Neural cell (in vitro differentiated cells): Measurements from ENCODE around the gene B4GALNT4.

Experiments
- CTCF ChIP-seq: fragments of 450-650 bp; IDR thresholded peaks from 2 replicates; pipeline ENCODE4 v1.5.1; 2014; ENCODE audit warnings: antibody characterized with exemption, mild to moderate bottlenecking, moderate library complexity; ENCODE audit not compliant: poor library complexity, severe bottlenecking
- POLR2AphosphoS5 ChIP-seq: IDR thresholded peaks from 2 replicates; pipeline ENCODE4 v1.6.1; 2012

DNA sequence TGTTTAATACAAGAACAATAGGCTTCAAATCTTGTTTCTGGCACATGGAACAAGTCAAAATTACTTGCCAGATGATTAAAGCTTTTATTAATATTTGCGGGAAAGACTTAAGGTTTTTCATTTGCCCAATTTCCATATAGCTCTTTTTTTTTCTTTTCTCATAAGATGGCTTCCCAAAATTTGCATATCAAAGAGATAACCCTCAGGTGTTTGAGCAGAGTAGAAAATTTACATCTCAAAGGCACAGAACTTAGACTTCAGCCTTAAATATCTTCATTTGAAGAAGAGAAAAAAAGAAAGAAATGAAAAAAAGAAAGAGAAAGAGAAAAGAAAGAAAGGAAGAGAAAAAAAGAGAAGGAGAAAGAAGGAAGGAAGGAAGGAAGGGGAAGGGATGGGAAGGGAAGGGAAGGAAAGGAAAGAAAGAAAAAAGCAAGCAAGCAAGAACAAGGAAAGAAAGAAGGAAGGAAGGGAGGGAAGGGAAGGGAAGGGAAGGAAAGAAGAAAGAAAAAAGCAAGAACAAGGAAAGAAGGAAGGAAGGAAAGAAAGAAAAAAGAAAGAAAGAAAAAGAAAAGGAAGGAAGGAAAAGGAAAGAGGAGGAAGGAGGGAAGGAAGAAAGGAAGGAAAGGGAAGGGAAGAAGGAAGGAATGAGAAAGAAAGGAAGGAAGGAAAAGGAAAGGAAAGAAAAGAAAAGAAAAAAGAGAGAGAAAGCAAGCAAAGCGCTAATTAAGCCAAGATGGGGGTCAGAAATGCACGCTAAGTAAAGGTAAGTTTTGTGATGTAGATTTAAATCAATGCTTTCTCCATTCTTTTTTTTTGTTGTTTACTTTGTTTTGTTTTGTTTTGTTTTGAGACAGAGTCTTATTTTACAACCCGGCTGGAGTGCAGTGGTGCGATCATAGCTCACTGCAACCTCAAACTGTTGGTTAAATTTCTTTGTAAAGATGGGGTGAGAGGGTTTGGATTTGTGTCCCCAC is 28.5 kb upstream of the B4GALNT4 start:
- TF ChIP-seq POLR2AphosphoS5 (no peak), CTCF (no peak)
